CD4-positive, alpha-beta memory T cell (primary cell): Measurements from ENCODE around the gene PPP6R2. TPM values are rescaled to one million over a fixed set of nuclear protein-coding genes. Genes with fewer than 3 reads are reported as not detected.

Experiments
- CTCF ChIA-PET: fragments of 350-600 bp; sonication (Branson Sonifier 250); formaldehyde crosslinking; loops from one replicate; lab custom pipeline; 2021; ENCODE audit warnings: inconsistent platforms; ENCODE audit not compliant: partially characterized antibody; lab: Charles Lee
- POLR2A ChIA-PET: fragments of 350-600 bp; sonication (Branson Sonifier 250); formaldehyde crosslinking; loops from one replicate; lab custom pipeline; 2021; ENCODE audit not compliant: partially characterized antibody; lab: Charles Lee
- DNase-seq, 5 donors: peaks; one replicate each; pipeline versions ENCODE4 v3.0.0 to v3.0.0-alpha.2; 2020 to 2022; ENCODE audit warnings: mixed read lengths in 1 of 5
- H3K27ac ChIP-seq: one replicate; pipeline ENCODE4 v1.7.0; 2013; ENCODE audit warnings: low read depth, low read length
- H3K27me3 ChIP-seq: 2 replicates; pipeline ENCODE4 v1.7.0; 2013; ENCODE audit warnings: mild to moderate bottlenecking, low read length, moderate library complexity; ENCODE audit not compliant: insufficient read depth
- H3K36me3 ChIP-seq: 2 replicates; pipeline ENCODE4 v1.7.0; 2013; ENCODE audit warnings: mild to moderate bottlenecking, low read length, moderate library complexity; ENCODE audit not compliant: insufficient read depth
- H3K4me1 ChIP-seq: 2 replicates; pipeline ENCODE4 v1.7.0; 2013; ENCODE audit warnings: mild to moderate bottlenecking, low read length, moderate library complexity; ENCODE audit not compliant: insufficient read depth
- H3K4me3 ChIP-seq, 2 donors: one replicate each; pipeline ENCODE4 v1.7.0; 2013; ENCODE audit warnings: low read length in 2 of 2, mild to moderate bottlenecking in 1 of 2
- H3K9me3 ChIP-seq, 2 donors: one replicate each; pipeline ENCODE4 v1.7.0; 2013; ENCODE audit warnings: low read length in 2 of 2, control low read depth in 1 of 2; ENCODE audit not compliant: control insufficient read depth in 1 of 2
- H3K27ac Mint-ChIP-seq, 7 donors: one replicate each; pipeline ENCODE4 v1.8.0; 2020 to 2021; ENCODE audit warnings: mixed read lengths in 7 of 7, mild to moderate bottlenecking in 6 of 7, inconsistent platforms in 3 of 7, moderate library complexity in 3 of 7
- H3K27me3 Mint-ChIP-seq, 2 donors: one replicate each; pipeline ENCODE4 v1.8.0; 2020 to 2021; ENCODE audit warnings: mixed read lengths in 2 of 2
- H3K36me3 Mint-ChIP-seq, 2 donors: one replicate each; pipeline ENCODE4 v1.8.0; 2020 to 2021; ENCODE audit warnings: mixed read lengths in 2 of 2, inconsistent platforms in 1 of 2, mild to moderate bottlenecking in 1 of 2
- H3K4me1 Mint-ChIP-seq, 4 donors: one replicate each; pipeline ENCODE4 v1.8.0; 2020 to 2021; ENCODE audit warnings: mixed read lengths in 4 of 4, mild to moderate bottlenecking in 1 of 4
- H3K4me3 Mint-ChIP-seq, 8 donors: one replicate each; pipeline ENCODE4 v1.8.0; 2020 to 2021; ENCODE audit warnings: mixed read lengths in 8 of 8, mild to moderate bottlenecking in 7 of 8, moderate library complexity in 6 of 8, inconsistent platforms in 3 of 8
- H3K9me3 Mint-ChIP-seq, 8 donors: one replicate each; pipeline ENCODE4 v1.8.0; 2020 to 2021; ENCODE audit warnings: mixed read lengths in 8 of 8, mild to moderate bottlenecking in 5 of 8, inconsistent platforms in 3 of 8, moderate library complexity in 1 of 8
- intact Hi-C: fragments of 100-400 bp; cut with micrococcal nuclease; formaldehyde crosslinking; loops from one replicate; pipeline ENCODE4 v1.15.1; 2023
- polyA plus RNA-seq, 2 donors: library from polyadenylated mRNA; unstranded; fragments of 300-500 nt; fragmentation: Illumina TruSeq; gene quantifications; one replicate each; pipeline ENCODE4 v1.2.3, GENCODE V29; 2021
- total RNA-seq, 2 experiments: library from RNA; stranded (reverse); gene quantifications; one replicate each; pipeline ENCODE4 v1.2.3, GENCODE V29; 2021

The PPP6R2 gene
- total and polyA plus RNA-seq, 4 experiments from 2014 or later, result 13.3 to 91.2 (median 53.9) TPM

DNA sequence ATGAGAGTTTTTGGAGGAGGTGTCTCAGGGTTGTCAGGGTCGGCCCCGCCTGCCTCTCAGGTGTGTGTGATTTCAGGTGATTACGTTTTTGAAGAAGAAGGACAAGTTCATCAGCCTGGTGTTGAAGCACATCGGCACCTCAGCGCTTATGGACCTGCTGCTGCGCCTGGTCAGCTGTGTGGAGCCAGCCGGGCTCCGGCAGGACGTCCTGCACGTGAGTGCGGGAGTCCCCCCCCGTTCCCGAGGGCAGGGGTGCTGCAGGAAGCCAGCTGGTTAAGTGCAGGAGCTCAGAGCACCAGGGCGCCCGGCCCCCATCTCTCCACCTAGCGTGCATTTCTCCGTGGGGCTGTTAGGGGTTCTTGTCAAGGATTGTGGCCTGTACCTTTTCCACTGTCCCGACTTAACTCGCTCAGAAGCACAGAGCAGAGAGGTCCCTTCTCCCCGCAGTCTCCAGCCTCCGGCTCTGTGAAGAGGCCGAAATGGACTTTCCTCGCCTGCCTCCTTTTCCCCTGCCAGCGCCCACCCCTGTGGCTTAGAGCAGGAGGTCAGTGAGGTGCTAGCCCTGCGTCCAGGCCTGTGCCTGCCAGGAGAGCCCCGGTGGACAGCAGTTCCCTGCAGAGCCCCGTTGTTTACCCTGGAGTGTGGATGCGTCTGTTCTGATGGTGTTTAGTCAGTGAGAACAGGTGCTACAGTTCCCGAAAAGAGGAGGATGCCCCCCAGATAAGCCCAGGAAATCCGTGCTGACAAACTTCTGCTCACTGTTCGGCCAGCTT, 71.5 kb downstream of the PPP6R2 start:
- no peaks in the 10 kb centered on the region for H3K9me3 ChIP-seq
- peaks cover 11 to 46% of the 10 kb centered on the region in 2 donors for H3K36me3 Mint-ChIP-seq
- ChIA-PET CTCF (interaction anchor here (0.9 to 2.3 kb wide), 3 partner anchors 11 to 84 kb away, joined by 3 to 7 read pairs (median 3); no protein-coding TSS in a partner anchor), POLR2A (no interaction called here)
- no peak overlapping the region for H3K4me3 Mint-ChIP-seq
- H3K9me3 Mint-ChIP-seq, result no peaks in the 10 kb centered on the region
- intact Hi-C loops, result no loop called here
- no peaks in the 10 kb centered on the region for H3K27me3 ChIP-seq
- H3K4me1 ChIP-seq, result no peaks in the 10 kb centered on the region
- peaks cover 47% of the 10 kb centered on the region for H3K36me3 ChIP-seq
- H3K27ac Mint-ChIP-seq, result peak overlapping the region in 1 of 7 donors; percentile 64
- H3K27ac ChIP-seq, result no peak overlapping the region
- no peak for DNase-seq
- H3K27me3 Mint-ChIP-seq, result no peaks in the 10 kb centered on the region
- H3K4me1 Mint-ChIP-seq, result no peaks in the 10 kb centered on the region
- H3K4me3 ChIP-seq, result no peak overlapping the region

DNA sequence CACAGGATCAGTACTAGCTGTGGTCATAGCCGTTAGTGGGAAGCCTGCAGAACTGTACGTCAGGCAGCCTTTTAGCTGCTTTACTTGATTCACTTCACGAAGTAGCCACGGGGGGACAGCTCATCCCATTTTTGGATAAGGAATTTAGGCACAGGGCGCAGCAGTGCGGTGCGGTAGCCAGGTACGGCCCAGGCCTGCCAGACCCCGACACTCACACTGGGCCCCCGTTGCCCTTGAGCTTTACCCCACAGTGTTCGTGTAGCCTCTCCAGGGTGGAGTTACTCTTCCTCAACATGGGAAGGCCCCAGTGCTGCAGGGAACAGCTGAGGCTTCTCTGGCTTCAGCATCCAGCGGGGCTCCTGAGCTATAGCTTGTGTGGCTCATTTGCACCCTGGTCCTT, 72.3 kb downstream of the PPP6R2 start:
- ChIA-PET POLR2A (no interaction called here), CTCF (interaction anchor here (0.6 to 2.3 kb wide), 4 partner anchors 12 to 227 kb away, joined by 3 to 7 read pairs (median 3); no protein-coding TSS in a partner anchor)
- Histone ChIP-seq H3K36me3 (peaks cover 55% of the 10 kb centered on the region), H3K4me1 (no peaks in the 10 kb centered on the region), H3K9me3 (no peaks in the 10 kb centered on the region), H3K27ac (no peak overlapping the region), H3K4me3 (no peak overlapping the region), H3K27me3 (no peaks in the 10 kb centered on the region)
- H3K9me3 Mint-ChIP-seq, result no peaks in the 10 kb centered on the region
- H3K4me3 Mint-ChIP-seq, result no peak overlapping the region
- H3K27me3 Mint-ChIP-seq, result no peaks in the 10 kb centered on the region
- H3K4me1 Mint-ChIP-seq, result no peaks in the 10 kb centered on the region
- no peak overlapping the region for H3K27ac Mint-ChIP-seq
- H3K36me3 Mint-ChIP-seq, result peaks cover 18 to 51% of the 10 kb centered on the region in 2 donors
- intact Hi-C loops, result no loop called here
- DNase-seq, result no peak

DNA sequence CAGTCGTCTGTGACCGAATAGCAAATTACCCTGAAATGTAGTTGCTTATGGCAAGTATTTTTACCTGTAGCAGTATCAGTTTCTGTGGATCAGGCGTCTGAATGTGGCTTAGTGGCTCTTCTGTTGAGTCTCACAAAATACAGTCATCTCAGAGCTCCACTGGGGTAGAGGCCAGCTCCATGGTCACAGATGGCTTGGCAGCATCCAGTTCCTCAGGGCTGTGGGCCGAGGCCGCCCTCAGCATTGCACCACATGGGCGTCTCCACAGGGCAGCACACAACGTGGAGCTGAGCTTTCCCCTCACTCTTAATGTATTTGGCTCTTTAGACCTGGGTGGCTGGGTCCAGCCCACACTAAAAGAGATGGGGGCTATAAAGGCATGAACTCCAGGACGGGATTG, 73.9 kb downstream of the PPP6R2 start:
- DNase-seq, result no peak
- Histone ChIP-seq H3K9me3 (no peaks in the 10 kb centered on the region), H3K36me3 (peaks cover 64% of the 10 kb centered on the region), H3K4me1 (no peaks in the 10 kb centered on the region), H3K27ac (no peak overlapping the region), H3K27me3 (no peaks in the 10 kb centered on the region), H3K4me3 (no peak overlapping the region)
- H3K9me3 Mint-ChIP-seq, result no peaks in the 10 kb centered on the region
- no peak overlapping the region for H3K4me3 Mint-ChIP-seq
- peaks cover 23 to 57% of the 10 kb centered on the region in 2 donors for H3K36me3 Mint-ChIP-seq
- CTCF ChIA-PET, result no interaction called here
- no peak overlapping the region for H3K27ac Mint-ChIP-seq
- POLR2A ChIA-PET, result no interaction called here
- H3K27me3 Mint-ChIP-seq, result no peaks in the 10 kb centered on the region
- intact Hi-C loops, result no loop called here
- H3K4me1 Mint-ChIP-seq, result no peaks in the 10 kb centered on the region

DNA sequence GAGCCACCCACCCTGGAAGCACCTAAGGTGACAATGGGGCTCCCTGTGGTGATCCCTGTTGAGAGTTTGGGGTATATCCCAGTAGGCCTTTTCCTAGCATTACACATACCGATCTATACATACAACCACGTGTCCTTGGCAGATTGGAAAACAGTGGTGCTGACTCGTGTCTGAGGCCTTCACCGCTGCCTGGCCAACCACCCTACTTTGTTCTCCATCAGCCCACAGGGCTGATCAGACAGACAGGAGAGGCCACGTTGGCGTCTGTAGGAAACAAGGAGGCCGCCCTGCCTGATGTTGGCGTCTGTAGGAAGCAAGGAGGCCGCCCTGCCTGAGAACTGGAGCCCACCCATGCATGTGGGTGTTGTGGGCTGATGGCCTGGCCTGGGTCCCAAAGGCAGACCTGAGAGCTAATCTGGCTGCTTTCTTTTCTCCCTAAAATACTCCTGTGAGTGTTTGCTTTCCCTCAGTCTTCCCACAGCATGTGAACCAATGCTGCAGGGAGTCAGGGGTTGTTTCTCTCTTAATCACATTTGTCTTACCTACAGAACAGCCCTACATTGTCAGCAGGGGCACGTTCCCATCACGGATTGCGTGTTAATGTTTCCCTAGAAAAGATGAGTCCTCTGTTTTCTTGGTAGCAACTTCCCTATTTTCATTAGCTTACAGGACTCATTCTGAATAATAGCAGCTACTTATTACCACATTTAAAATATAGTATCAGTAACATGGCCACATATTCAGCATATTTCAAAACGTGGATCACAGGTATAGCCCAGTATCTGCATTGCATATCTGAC, 74.5 kb downstream of the PPP6R2 start:
- Histone ChIP-seq H3K36me3 (peaks cover 69% of the 10 kb centered on the region), H3K4me1 (no peaks in the 10 kb centered on the region), H3K4me3 (no peak overlapping the region), H3K27me3 (no peaks in the 10 kb centered on the region), H3K27ac (no peak overlapping the region), H3K9me3 (no peaks in the 10 kb centered on the region)
- no peaks in the 10 kb centered on the region for H3K4me1 Mint-ChIP-seq
- ChIA-PET POLR2A (no interaction called here), CTCF (no interaction called here)
- DNase-seq, result no peak
- H3K27ac Mint-ChIP-seq, result peak overlapping the region in 1 of 7 donors; percentile 70
- no peaks in the 10 kb centered on the region for H3K9me3 Mint-ChIP-seq
- no peak overlapping the region for H3K4me3 Mint-ChIP-seq
- H3K27me3 Mint-ChIP-seq, result no peaks in the 10 kb centered on the region
- intact Hi-C loops, result no loop called here
- H3K36me3 Mint-ChIP-seq, result peaks cover 23 to 62% of the 10 kb centered on the region in 2 donors

DNA sequence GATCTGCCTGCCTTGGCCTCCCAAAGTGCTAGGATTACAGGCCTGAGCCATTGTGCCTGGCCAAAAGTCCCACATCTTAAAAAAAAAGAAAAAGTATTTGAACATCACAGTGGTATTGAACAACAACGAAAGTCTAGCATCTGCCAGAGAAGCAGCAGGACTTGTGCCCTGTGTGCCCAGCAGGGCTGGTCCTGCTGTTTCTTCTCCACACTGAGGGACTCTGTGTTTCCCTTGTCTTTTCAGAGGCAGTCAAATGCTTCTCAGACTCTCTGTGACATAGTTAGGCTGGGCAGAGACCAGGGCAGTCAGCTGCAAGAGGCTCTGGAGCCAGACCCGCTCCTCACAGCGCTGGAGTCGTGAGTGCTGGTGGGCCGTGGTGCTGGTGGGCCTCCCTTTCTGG, 75.5 kb downstream of the PPP6R2 start:
- H3K27ac Mint-ChIP-seq, result no peak overlapping the region
- peaks cover 24 to 61% of the 10 kb centered on the region in 2 donors for H3K36me3 Mint-ChIP-seq
- intact Hi-C loops, result no loop called here
- no peak for DNase-seq
- Histone ChIP-seq H3K36me3 (peaks cover 79% of the 10 kb centered on the region), H3K27me3 (no peaks in the 10 kb centered on the region), H3K27ac (no peak overlapping the region), H3K4me3 (no peak overlapping the region), H3K9me3 (no peaks in the 10 kb centered on the region), H3K4me1 (no peaks in the 10 kb centered on the region)
- ChIA-PET CTCF (interaction anchor here (0.5 kb wide), 1 partner anchor 12 kb away, joined by 3 read pairs; no protein-coding TSS in a partner anchor), POLR2A (no interaction called here)
- no peak overlapping the region for H3K4me3 Mint-ChIP-seq
- H3K9me3 Mint-ChIP-seq, result no peaks in the 10 kb centered on the region
- H3K4me1 Mint-ChIP-seq, result no peaks in the 10 kb centered on the region
- no peaks in the 10 kb centered on the region for H3K27me3 Mint-ChIP-seq

DNA sequence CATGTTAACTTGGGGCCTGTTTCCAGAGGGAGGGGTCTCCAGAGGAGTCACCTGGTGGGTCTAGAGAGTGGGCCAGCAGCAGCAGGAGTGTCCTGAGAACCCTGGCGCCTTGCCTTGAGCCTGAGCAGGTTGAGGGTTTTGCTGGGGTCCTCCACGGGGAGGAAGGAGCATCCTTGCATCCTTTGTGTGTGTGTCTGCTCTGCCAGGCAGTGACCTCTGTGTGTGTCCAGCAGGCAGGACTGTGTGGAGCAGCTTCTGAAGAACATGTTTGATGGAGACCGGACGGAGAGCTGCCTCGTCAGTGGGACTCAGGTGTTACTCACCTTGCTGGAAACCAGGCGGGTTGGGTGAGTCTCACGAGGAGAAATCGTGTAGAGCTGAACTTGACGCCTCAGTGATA, 76.0 kb downstream of the PPP6R2 start:
- no peak overlapping the region for H3K4me3 Mint-ChIP-seq
- no peak overlapping the region for H3K27ac ChIP-seq
- no peaks in the 10 kb centered on the region for H3K9me3 Mint-ChIP-seq
- H3K4me1 Mint-ChIP-seq, result no peaks in the 10 kb centered on the region
- no peaks in the 10 kb centered on the region for H3K4me1 ChIP-seq
- no peaks in the 10 kb centered on the region for H3K27me3 Mint-ChIP-seq
- no peak for DNase-seq
- intact Hi-C loops, result no loop called here
- H3K36me3 Mint-ChIP-seq, result peaks cover 27 to 62% of the 10 kb centered on the region in 2 donors
- H3K36me3 ChIP-seq, result peaks cover 82% of the 10 kb centered on the region
- POLR2A ChIA-PET, result no interaction called here
- H3K4me3 ChIP-seq, result no peak overlapping the region
- peak overlapping the region in 1 of 7 donors; percentile 25 for H3K27ac Mint-ChIP-seq
- no peaks in the 10 kb centered on the region for H3K27me3 ChIP-seq
- H3K9me3 ChIP-seq, result no peaks in the 10 kb centered on the region
- CTCF ChIA-PET, result interaction anchor here (0.5 kb wide), 1 partner anchor 11 kb away, joined by 3 read pairs; no protein-coding TSS in a partner anchor

DNA sequence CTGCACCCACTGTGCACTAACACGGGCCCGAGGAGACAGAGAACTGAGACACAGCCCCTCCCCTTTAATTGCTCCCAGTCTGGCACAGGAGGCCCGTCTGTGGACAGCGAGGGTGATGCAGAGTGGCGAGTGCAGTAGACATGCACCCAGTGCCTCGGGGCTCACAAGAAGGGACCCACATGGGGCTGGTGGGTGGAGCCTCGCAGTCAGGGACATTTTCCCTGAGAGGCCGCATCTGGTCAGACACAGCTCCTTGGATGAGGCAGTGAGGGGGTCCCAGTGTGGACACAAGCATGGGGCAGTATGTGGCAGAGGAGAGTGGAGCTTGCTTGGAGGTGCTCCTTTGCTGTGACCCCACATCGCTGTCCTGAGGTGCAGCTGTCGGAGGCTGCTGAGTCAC, 76.9 kb downstream of the PPP6R2 start:
- CTCF ChIA-PET, result interaction anchor here (1.2 kb wide), 1 partner anchor 78 kb away, joined by 3 read pairs; no protein-coding TSS in a partner anchor
- H3K36me3 Mint-ChIP-seq, result peaks cover 31 to 65% of the 10 kb centered on the region in 2 donors
- peaks cover 0 to 4% (median 0%) of the 10 kb centered on the region in 4 donors for H3K4me1 Mint-ChIP-seq
- intact Hi-C loops, result no loop called here
- Histone ChIP-seq H3K36me3 (peaks cover 77% of the 10 kb centered on the region), H3K4me3 (no peak overlapping the region), H3K9me3 (no peaks in the 10 kb centered on the region), H3K27ac (no peak overlapping the region), H3K4me1 (no peaks in the 10 kb centered on the region), H3K27me3 (no peaks in the 10 kb centered on the region)
- no peak overlapping the region for H3K27ac Mint-ChIP-seq
- H3K27me3 Mint-ChIP-seq, result no peaks in the 10 kb centered on the region
- H3K9me3 Mint-ChIP-seq, result peaks cover 0 to 2% (median 0%) of the 10 kb centered on the region in 8 donors
- POLR2A ChIA-PET, result no interaction called here
- no peak overlapping the region for H3K4me3 Mint-ChIP-seq
- DNase-seq, result no peak
